K562 (cell line): ENCODE measurements around the gene NAV2.

Experiments
- CBX8 ChIP-seq: fragments of 200-600 bp; sonication (generic); IDR thresholded peaks from 2 replicates; pipeline ENCODE4 v1.6.1; 2012; ENCODE audit warnings: borderline replicate concordance, mixed run types, low read depth, mild to moderate bottlenecking, moderate library complexity, mixed read lengths, low read length, control low read depth, inconsistent platforms; ENCODE audit not compliant: poor library complexity, severe bottlenecking; ENCODE audit errors: extremely low read depth
- EGR1 ChIP-seq: fragments of 450-650 bp; conservative IDR thresholded peaks from 2 replicates; pipeline ENCODE4 v1.6.1; 2017; ENCODE audit warnings: mild to moderate bottlenecking
- NFYB ChIP-seq: IDR thresholded peaks from 2 replicates; pipeline ENCODE4 v1.6.1; 2011; ENCODE audit warnings: mild to moderate bottlenecking, moderate library complexity; ENCODE audit not compliant: insufficient read length; ENCODE audit errors: extremely low read depth
- TF ChIP-seq, protein P1 (sequence below): fragments of 250-450 bp; sonication (Bioruptor Pico); IDR thresholded peaks from 2 replicates; pipeline ENCODE4 v1.8.0; 2021; ENCODE audit warnings: moderate library complexity, mild to moderate bottlenecking, inconsistent platforms

DNA sequence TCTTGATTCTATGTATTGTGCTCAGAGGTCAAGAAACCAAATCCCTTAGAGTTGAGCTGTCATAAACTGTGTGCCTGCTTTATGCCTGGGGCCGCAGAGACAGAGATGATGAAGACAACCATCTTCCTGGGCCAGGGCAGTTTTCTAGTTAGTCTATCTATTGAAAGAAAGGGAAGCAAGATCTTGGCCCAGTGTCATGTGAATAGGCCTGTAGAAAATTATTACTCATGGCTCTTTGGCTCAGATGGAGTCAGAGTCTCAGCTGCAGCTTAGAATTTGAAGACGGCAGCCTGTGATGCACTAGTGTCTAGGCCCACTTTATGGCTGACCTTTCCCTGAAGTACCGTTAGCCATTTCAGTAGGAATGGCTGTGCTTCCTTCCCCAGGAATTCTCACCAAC, 335.6 kb downstream of the NAV2 start:
- TF ChIP-seq CBX8 (no peak), NFYB (no peak), EGR1 (no peak)
- TF ChIP-seq, protein P1, sequence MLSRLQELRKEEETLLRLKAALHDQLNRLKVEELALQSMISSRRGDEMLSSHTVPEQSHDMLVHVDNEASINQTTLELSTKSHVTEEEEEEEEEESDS (CRISPR knock-in tag) = no peak
